AG10803 (cell line): ENCODE data around the gene CHID1.

Source experiments
- DNase-seq: peaks from one replicate; pipeline ENCODE4 v3.0.0; 2010; ENCODE audit warnings: low read depth
- H3K4me3 ChIP-seq: 2 replicates; pipeline ENCODE4 v1.5.1; 2011; ENCODE audit warnings: mild to moderate bottlenecking, low read length, control low read depth
- CTCF ChIP-seq: conservative IDR thresholded peaks from 2 replicates; pipeline ENCODE4 v1.5.1; 2011; ENCODE audit warnings: mild to moderate bottlenecking, low read length, control low read depth, inconsistent platforms

CHID1 gene

DNA sequence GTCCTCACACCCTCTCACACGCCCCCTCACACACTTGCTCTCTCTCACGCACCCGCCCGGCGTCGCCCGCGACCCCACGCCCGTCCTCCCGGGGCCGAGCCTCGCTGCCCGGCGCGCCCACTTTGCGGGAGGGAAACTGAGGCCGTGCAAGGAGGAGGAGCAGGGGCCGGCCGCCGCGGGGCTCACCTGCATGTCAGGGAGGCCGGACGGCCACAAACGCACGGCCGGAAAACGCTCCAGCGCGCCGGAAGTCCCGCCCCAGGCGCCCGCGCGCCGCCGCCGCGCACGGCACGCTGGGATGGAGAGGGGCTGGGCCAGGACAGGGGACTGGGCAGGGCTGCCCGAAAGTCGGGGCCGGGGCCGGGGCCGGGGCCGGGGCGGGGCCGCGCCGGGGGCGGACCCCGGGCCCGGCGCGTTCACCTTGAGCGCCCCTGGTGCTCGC, at the start of gene CHID1:
TSS of gene CHID1 (minus strand) at position 222 of the 442 bp plus-strand sequence. CDS start 5,994 bp downstream, outside the sequence.
- H3K4me3 ChIP-seq, result peak within 1 kb of the TSS; percentile 76
- DNase-seq, result peak; percentile 73
- TF ChIP-seq CTCF, result no peak

DNA sequence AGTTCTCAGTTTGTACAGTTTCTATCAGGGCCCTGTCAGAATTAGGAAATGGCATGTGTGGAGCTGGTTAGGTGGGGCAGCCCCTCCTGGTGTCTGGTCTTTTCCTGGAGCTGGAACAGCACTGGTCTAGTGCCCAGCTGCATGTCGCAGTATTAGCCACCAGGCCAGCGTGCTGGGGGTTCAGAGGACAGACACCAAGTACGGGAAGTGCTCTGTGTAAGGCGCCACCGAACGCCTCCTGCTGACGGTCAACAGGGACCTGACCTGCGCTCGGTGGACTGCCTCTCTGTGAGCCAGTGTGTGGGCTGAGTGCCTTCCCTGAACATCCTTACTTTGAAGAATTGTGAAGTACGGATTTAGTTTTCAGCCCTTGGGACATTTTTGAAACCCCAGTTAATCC, 49.0 kb upstream of the CHID1 start:
- no peak overlapping the region for H3K4me3 ChIP-seq
- DNase-seq, result no peak
- TF ChIP-seq CTCF, result no peak

DNA sequence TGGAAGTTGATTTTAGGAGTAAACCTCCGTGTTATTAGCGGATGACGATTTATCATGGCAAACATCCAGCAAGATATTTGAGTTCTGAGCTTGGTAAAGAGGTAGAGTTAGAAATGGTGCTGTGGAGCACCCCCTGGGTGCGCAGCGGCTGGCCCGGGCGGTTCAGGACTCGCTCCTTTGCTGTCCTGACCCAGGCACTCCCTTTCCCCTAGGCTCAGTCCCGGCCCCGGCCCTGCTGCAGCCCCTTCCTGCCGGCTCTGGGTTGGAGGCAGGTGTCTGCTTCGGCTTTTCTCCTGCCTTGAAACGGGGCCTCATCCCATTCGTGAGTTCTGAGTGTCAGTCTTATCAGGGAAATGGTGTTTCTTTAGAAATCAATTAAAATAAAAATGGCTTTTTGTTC, 48.4 kb upstream of the CHID1 start:
- H3K4me3 ChIP-seq, result no peak overlapping the region
- DNase-seq, result no peak
- TF ChIP-seq CTCF, result no peak

DNA sequence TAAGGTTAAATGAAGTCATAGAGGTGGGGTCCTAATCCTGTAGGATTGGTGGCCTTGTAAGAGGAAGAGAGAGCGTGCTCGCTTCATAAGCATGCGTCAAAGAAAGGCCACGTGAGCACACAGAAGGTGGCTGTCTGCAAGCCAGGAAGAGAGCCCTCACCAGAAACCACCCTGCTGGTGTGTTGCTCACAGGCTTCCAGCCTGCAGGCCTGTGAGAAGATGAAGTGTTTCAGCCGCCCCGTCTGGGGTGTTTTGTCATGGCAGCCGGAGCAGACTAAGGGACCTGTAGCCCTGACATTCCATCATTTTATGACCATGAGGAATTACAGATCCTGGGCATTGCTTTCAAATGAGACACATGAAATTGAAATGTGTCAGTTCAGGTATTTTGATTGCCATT, 47.5 kb upstream of the CHID1 start:
- no peak overlapping the region for H3K4me3 ChIP-seq
- no peak for TF ChIP-seq CTCF
- DNase-seq, result no peak

- no peak overlapping the region for H3K4me3 ChIP-seq
- DNase-seq, result no peak
- TF ChIP-seq CTCF, result no peak
These were observed 46.8 kb upstream of the CHID1 start for GRCh38 chr11:957212-957920.

DNA sequence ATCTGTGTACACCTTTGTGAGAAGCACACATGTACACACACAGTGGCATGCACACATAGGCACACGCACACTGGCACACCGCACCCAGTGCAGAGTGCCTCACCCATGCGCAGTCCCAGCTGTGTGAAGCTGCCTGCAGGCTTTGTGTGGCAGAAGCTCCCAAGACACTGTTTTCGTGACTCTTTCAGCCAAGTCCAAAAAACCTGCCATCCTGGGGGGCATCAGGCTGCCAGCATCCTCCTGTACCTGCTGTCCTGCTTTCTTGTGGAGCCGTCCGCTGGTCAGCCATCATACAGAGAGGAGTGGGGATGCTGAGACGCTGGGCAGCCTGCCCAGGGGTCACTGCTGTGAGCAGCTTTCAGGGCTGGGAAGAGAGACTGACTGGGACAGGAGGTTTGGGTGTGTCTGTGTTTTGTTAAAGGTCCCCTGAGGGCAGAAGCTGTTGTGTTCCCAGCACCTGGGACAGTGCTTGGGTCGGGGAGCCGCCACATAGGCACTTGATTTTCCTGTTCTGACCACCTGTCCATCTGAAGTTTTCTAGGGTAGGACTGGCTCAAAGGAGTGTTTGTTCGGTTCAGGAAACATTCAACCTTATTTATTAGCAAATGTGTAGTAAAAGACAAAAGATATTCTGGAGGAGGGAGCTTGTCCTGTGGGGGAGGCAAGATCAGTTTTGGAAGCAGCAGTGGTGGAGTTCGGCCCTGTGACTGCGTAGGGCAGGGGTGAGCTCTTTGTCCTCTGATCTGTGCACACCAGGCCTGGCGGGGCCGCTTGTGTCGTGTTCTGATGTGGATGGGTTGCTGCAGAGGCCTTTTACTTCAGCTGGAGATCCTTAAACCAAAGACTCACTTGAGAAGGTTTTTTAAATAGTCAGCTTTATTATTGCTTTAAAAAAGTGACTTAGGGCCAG, 44.8 kb upstream of the CHID1 start:
- DNase-seq, result no peak
- TF ChIP-seq CTCF, result no peak
- H3K4me3 ChIP-seq, result no peak overlapping the region
